ENCODE results near the gene P2RY12. TPM values are rescaled to one million over a fixed set of nuclear protein-coding genes. Genes with fewer than 3 reads are reported as not detected.

P2RY12 gene
- total RNA-seq, 4 donors from 2014 or later = 5.2 to 8.3 (median 7.0) TPM

DNA sequence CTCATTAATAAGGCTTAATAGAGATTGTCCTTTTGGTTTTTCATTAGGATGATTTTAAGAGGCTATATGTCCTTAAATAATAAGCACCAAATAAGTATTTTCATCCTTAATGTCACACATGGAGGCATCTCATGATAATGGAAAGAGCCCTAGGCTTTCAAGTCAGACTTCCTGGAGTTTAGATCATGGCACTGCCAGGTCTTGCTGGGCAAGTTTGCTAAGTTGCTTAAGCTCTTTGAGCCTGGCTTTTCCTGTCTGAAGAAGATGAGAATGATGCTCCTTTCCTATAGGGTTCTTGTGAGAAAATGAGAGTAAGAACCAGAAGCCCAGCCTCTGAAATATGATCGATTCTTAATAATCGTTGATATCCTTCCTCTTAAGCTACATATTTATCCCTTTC is 23.4 kb upstream of the P2RY12 start:
- TF ChIP-seq, protein P1, sequence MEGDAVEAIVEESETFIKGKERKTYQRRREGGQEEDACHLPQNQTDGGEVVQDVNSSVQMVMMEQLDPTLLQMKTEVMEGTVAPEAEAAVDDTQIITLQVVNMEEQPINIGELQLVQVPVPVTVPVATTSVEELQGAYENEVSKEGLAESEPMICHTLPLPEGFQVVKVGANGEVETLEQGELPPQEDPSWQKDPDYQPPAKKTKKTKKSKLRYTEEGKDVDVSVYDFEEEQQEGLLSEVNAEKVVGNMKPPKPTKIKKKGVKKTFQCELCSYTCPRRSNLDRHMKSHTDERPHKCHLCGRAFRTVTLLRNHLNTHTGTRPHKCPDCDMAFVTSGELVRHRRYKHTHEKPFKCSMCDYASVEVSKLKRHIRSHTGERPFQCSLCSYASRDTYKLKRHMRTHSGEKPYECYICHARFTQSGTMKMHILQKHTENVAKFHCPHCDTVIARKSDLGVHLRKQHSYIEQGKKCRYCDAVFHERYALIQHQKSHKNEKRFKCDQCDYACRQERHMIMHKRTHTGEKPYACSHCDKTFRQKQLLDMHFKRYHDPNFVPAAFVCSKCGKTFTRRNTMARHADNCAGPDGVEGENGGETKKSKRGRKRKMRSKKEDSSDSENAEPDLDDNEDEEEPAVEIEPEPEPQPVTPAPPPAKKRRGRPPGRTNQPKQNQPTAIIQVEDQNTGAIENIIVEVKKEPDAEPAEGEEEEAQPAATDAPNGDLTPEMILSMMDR (IDR thresholded peaks at IDR 0.05) = no peak
- DNase-seq (ENCODE audit: low spot score) (no peak), ATAC-seq (ENCODE audit: low FRiP score) (no peak)

GRCh38 chr3:151404316-151404715 is 19.8 kb upstream of the P2RY12 start:
- DNase-seq (ENCODE audit: low spot score) (no peak), ATAC-seq (ENCODE audit: low FRiP score) (no peak)
- TF ChIP-seq, protein P1 (IDR thresholded peaks at IDR 0.05) = no peak

- TF ChIP-seq, protein P1 (IDR thresholded peaks at IDR 0.05) = no peak
- ATAC-seq (ENCODE audit: low FRiP score) (peak; percentile 64), DNase-seq (ENCODE audit: low spot score) (no peak)
These were observed 18.7 kb upstream of the P2RY12 start for GRCh38 chr3:151403246-151403645.

DNA sequence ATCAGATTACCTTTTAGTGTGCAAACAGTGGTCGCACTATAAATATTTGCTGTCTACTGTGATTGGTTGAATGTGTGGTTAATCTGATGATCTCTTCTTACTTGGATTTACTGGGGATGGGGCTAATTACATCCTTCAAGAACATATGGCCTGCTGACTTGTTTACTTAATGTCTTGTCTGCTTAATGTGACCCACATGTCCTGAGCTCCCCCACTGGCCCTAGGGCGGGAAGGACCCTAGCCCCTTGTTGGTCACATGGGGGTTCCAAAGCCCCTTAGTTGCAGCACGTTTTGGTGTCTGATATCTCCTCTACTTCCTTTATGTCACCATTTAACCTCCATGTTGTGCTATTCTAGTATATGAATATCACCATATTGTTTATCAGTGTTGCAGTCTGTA is 17.8 kb upstream of the P2RY12 start:
- no peak for ATAC-seq (ENCODE audit: low FRiP score)
- DNase-seq (ENCODE audit: low spot score) = no peak
- TF ChIP-seq, protein P1 (IDR thresholded peaks at IDR 0.05) = no peak

DNA sequence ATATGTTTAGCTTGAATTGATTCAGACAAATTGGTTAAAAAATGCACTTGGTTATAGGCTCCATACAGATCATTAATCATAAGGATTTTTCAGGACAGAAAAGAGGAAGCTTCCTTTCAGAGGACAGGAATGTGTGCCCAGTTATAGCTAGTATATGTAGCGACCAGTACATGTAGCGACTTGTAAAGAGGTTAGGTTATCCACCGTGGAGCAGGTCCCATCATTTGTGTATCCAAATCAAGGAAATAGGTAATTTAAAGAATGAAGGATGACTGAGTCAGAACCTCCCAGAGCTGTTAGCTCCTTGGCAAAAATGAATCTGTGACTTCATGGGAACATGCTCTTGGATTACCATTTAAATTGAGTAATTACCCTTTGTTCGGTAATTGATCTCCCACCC is 15.8 kb upstream of the P2RY12 start:
- TF ChIP-seq, protein P1 (IDR thresholded peaks at IDR 0.05) = no peak
- no peak for DNase-seq (ENCODE audit: low spot score)
- no peak for ATAC-seq (ENCODE audit: low FRiP score)

DNA sequence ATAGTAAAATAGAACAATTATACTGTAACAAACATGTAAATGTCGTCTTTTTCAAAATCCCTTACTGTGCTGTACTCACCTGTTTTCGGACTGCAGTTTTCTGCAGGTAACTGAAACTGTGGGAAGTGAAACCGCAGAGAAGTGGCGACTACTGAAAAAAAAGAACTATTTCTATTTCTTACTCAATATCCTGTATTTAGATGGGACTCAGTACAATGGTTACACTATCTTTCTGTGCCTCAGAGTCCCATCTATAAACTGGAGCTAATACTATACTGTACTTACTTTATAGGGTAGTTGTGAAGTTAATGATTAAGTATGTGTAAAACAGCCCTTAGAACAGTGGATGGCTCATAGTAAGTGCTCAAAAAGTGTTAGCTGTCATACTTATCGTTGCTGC is 14.3 kb upstream of the P2RY12 start:
- TF ChIP-seq, protein P1 (IDR thresholded peaks at IDR 0.05) = no peak
- DNase-seq (ENCODE audit: low spot score) (no peak), ATAC-seq (ENCODE audit: low FRiP score) (no peak)

DNA sequence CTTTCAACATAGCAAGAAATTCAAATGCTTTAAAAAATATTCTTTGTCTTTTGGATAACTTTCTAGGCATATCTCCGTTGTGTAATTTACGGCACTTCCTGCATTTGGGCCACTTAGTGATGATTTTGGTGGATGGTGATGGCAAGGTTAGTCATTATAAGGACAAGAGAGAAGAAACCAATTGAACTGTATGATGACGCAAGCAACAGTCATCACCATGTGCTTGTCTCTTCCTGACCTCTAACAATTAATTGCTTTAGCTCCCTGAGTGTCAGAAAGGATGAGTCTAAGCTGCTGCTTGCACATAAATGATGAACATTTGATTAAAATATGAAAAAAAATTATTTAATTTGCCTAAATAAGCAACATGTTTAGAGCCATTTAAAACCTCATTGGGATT is 11.3 kb upstream of the P2RY12 start:
- ATAC-seq (ENCODE audit: low FRiP score) = peak; percentile 23
- TF ChIP-seq, protein P1 (IDR thresholded peaks at IDR 0.05) = no peak
- no peak for DNase-seq (ENCODE audit: low spot score)
